Right hindlimb (tissue), 1 donor: ENCODE measurements around the gene TTYH1.

Source experiments
- DNase-seq: peaks from one replicate; pipeline ENCODE4 v3.0.0-alpha.2; 2018

The TTYH1 gene

GRCh38 chr19:54484451-54484850 is 69.2 kb downstream of the TTYH1 start:
- no peak for DNase-seq

- DNase-seq = no peak
Measured at GRCh38 chr19:54485851-54486250, 70.6 kb downstream of the TTYH1 start.
